Ovary (tissue), 9 donors: Measurements from ENCODE around the gene PSG7. TPM values are rescaled to one million over a fixed set of nuclear protein-coding genes. Genes with fewer than 3 reads are reported as not detected.
"Not testable (repeated sequence)": the region's sequence is repeated elsewhere in the genome, so short reads cannot be mapped to it uniquely, and the experiment has no call there.

Experiments
- DNase-seq, 5 donors: peaks; one replicate each; pipeline ENCODE4 v3.0.0-alpha.2; 2019 to 2020
- H3K27ac ChIP-seq, 2 donors: fragments of 200-600 bp; one replicate each; pipeline versions ENCODE4 v1.5.1 to v1.8.0; 2019 to 2022
- H3K27me3 ChIP-seq: fragments of 200-600 bp; one replicate; pipeline ENCODE4 v1.8.0; 2022
- H3K36me3 ChIP-seq: fragments of 200-600 bp; sonication (generic); one replicate; pipeline ENCODE4 v1.5.1; 2019
- H3K4me1 ChIP-seq: one replicate; pipeline ENCODE4 v1.8.1; 2013; ENCODE audit warnings: mild to moderate bottlenecking, moderate library complexity; ENCODE audit not compliant: insufficient read depth
- H3K4me3 ChIP-seq: fragments of 200-600 bp; sonication (generic); one replicate; pipeline ENCODE4 v1.5.1; 2017
- H3K9me3 ChIP-seq, 2 donors: fragments of 200-600 bp in 1 of 2; sonication (generic) in 1 of 2; one replicate each; pipeline versions ENCODE4 v1.5.1 to v1.8.1; 2013 to 2019; ENCODE audit warnings: mild to moderate bottlenecking in 1 of 2, moderate library complexity in 1 of 2
- CTCF ChIP-seq, 3 donors: fragments of 450-650 bp in 2 of 3; fragments of 200-600 bp in 1 of 3; IDR thresholded peaks; one replicate each; pipeline versions ENCODE4 v1.5.1 to v1.8.0; 2016 to 2022; ENCODE audit warnings: antibody characterized with exemption in 3 of 3, mild to moderate bottlenecking in 1 of 3
- EP300 ChIP-seq: sonication (generic); formaldehyde crosslinking; IDR thresholded peaks from one replicate; pipeline ENCODE4 v1.6.1; 2017; ENCODE audit warnings: antibody characterized with exemption
- POLR2A ChIP-seq: fragments of 450-650 bp; IDR thresholded peaks from one replicate; pipeline ENCODE4 v1.6.1; 2017; ENCODE audit warnings: antibody characterized with exemption, mild to moderate bottlenecking, moderate library complexity
- WGBS, 3 donors: extraction: QIAGEN DNeasy Blood & Tissue Kit in 1 of 3; methylation state at CpG; one replicate each; pipeline versions ENCODE4 v1.1.5 to v1.1.7; 2013 to 2017; 5-methylcytosine and 5-hydroxymethylcytosine counted together
- intact Hi-C, 4 donors: fragments of 100-400 bp; cut with DNase I; formaldehyde crosslinking; loops; one replicate each; pipeline versions ENCODE4 v1.11.0 to v1.15.1; 2022 to 2023
- polyA plus RNA-seq, 2 donors: library from polyadenylated mRNA; stranded (reverse); fragments of 200-250 nt in 1 of 2; fragments of 350-450 nt in 1 of 2; fragmentation: Illumina TruSeq in 1 of 2; extraction: RNeasy Lipid Tissue Mini Kit (QIAGEN cat#74804) in 1 of 2; gene quantifications; one replicate each; pipeline ENCODE4 v1.2.3, GENCODE V29; 2013 to 2014
- total RNA-seq, 7 donors: library from RNA; depleted of rRNA in 2 of 7; stranded (reverse); fragments of >200 nt in 2 of 7; fragmentation: NEBNext Ultra II Directional in 3 of 7; extraction: Animal tissue kit (Norgen Biotek cat#: 25700) in 3 of 7; gene quantifications; one replicate each; pipeline versions ENCODE4 v1.1.0 to v1.2.4, GENCODE V29; 2016 to 2023
- donor health status: DM: no; HTN: no; CAD: no; lungs with moderate emphysema.
- donor health status: DM: no; HTN: no; CAD: no.
- donor health status: Bipolar disorder and iron deficiency.
- donor health status: DM: yes; HTN: yes; CAD: no.
- donor health status: DM: no; HTN: no; CAD: no.
- donor health status: DM: yes; HTN: yes; CAD: no.

The PSG7 gene
- total and polyA plus RNA-seq, 9 donors: 0.13 TPM; not detected in 8

- 41 to 50% (median 43%) methylated on average over 2 of the region's 2 CpGs for WGBS, 3 donors
- no peaks in the 10 kb centered on the region for H3K36me3 ChIP-seq
- no peak for DNase-seq
- no peak for TF ChIP-seq POLR2A
- TF ChIP-seq CTCF (IDR thresholded peaks at IDR 0.05): no peak
- no peak for TF ChIP-seq EP300
- intact Hi-C loops: no loop called here
- no peaks in the 10 kb centered on the region for H3K4me1 ChIP-seq
- H3K9me3 ChIP-seq: no peaks in the 10 kb centered on the region
- H3K4me3 ChIP-seq: no peak overlapping the region
- no peak overlapping the region for H3K27ac ChIP-seq
- H3K27me3 ChIP-seq: no peaks in the 10 kb centered on the region
Observed at GRCh38 chr19:42926781-42927180, 10.2 kb downstream of the PSG7 start.

- H3K4me3 ChIP-seq, H3K4me1 ChIP-seq, DNase-seq, H3K9me3 ChIP-seq, intact Hi-C loops, H3K36me3 ChIP-seq, H3K27ac ChIP-seq, H3K27me3 ChIP-seq: not testable (repeated sequence)
- WGBS, 3 donors: 30 to 36% (median 35%) methylated on average over 9 of the region's 9 CpGs
Observed at GRCh38 chr19:42923106-42923505, 13.9 kb downstream of the PSG7 start.

DNA sequence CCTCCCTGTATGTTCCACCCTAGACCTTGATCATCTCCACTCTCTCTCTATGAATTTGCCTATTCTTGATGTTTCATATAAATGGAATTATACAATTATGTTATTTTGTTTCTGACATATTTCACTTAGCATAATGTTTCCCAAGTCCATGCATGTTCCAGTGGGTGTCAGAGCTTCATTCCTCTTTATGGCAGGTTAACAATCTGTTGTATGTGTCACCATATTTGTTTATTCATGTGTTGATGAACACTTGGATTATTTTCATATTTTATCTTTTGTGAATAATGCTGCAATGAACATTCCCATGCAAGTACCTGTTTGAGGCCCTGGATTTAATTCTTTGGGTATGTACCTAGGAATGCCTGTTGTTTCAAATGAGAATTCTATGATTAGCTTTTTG, 16.0 kb downstream of the PSG7 start:
- H3K27me3 ChIP-seq, H3K9me3 ChIP-seq, H3K4me3 ChIP-seq, intact Hi-C loops, H3K4me1 ChIP-seq, H3K27ac ChIP-seq, H3K36me3 ChIP-seq, DNase-seq: not testable (repeated sequence)

- Histone ChIP-seq H3K9me3 (no peaks in the 10 kb centered on the region), H3K4me3 (no peak overlapping the region), H3K27me3 (no peaks in the 10 kb centered on the region), H3K4me1 (no peaks in the 10 kb centered on the region), H3K27ac (no peak overlapping the region), H3K36me3 (no peaks in the 10 kb centered on the region)
- intact Hi-C loops: no loop called here
- WGBS, 3 donors: 12 to 20% (median 15%) methylated on average over 3 of the region's 3 CpGs
- no peak for TF ChIP-seq EP300
- no peak for TF ChIP-seq POLR2A
- TF ChIP-seq CTCF (IDR thresholded peaks at IDR 0.05): no peak
- DNase-seq: no peak
Observed at GRCh38 chr19:42919757-42920079, 17.3 kb downstream of the PSG7 start.

DNA sequence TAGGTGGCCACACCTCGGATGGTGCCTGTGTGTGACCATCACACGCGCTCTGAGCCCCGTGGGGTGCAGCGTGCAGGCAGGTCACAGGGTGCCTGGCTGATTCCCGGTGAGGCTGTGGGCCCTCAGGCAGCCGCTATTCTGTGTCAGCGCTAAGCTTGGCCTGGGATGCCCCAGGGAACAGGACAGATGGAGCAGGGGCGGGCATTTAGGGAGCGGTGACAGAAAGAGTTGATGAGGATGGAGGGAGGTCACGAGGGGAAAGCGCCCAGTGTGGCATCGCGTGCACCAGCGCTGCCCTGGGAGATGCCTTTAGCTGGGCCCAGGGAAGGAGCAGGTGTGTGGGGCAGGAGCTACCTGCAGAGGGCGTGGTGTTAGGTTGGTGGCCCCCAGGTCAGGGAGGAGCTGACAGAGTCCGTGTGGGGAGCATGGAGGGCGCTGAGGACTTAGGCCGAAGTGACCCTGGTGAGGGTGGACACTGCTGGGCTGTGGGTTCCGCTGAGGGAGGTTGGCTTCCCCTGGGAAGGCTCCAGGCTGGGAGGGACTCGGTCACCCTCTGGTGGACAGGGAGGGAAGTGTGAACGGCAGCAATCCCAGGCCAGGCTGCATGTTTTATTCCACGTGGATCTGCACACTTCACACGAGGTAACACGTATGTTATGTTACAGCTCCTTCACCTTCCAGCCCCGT, 17.8 kb downstream of the PSG7 start:
- H3K9me3 ChIP-seq, H3K36me3 ChIP-seq, H3K4me3 ChIP-seq, intact Hi-C loops, DNase-seq, H3K4me1 ChIP-seq, H3K27ac ChIP-seq, H3K27me3 ChIP-seq: not testable (repeated sequence)
- 70 to 74% (median 73%) methylated on average over 22 to 26 of the region's 26 CpGs for WGBS, 3 donors

DNA sequence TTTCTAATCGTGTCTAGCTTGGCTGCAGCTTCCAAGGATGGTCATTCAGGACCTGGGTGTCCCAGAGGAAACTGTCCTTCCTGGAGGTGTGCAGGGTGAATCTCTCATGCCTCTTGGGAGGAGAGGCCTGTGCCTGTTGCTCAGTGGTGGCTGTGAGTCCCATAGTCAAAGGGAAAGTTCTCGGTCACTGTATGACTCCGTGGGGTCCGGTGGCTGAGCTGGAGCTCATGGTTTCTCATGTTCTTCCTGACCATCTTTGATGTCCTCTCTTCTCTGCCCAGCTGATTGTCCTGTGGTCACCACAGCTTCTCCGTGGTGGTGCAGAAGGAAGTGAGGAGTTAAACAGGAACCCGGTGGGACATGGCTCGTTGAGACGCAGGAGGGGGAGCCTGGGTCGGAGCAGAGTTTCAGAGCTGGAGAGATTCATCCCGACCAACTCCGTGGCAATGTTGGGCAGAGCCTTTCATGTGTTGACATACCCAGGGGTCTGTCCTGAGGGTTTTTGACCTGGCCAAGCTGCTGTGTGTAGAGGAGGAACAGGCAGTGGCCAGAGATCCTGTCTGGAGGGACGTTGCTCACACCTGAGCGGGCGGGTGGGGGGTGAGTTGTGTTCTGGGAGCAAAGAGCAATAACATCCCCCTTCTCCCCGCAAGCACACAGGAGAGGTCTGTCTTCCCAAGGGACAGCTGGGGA, 18.5 kb downstream of the PSG7 start:
- WGBS, 3 donors: 78 to 89% (median 85%) methylated on average over 15 of the region's 15 CpGs
- H3K4me1 ChIP-seq, H3K9me3 ChIP-seq, H3K27ac ChIP-seq, DNase-seq, H3K27me3 ChIP-seq, H3K4me3 ChIP-seq, intact Hi-C loops, H3K36me3 ChIP-seq: not testable (repeated sequence)

- H3K27ac ChIP-seq, intact Hi-C loops, H3K4me3 ChIP-seq, H3K9me3 ChIP-seq, DNase-seq, H3K27me3 ChIP-seq, H3K36me3 ChIP-seq, H3K4me1 ChIP-seq: not testable (repeated sequence)
- WGBS, 3 donors: 32 to 71% (median 67%) methylated on average over 1 of the region's 1 CpG
Observed at GRCh38 chr19:42917634-42918033, 19.4 kb downstream of the PSG7 start, which contains the start of gene PSG6. TSS of gene PSG6 (minus strand) at chr19:42917894. CDS start at chr19:42917792, 102 bp downstream.

- H3K4me3 ChIP-seq, intact Hi-C loops: not testable (repeated sequence)
- 80 to 91% (median 89%) methylated on average over 1 of the region's 1 CpG for WGBS, 3 donors
Observed at GRCh38 chr19:42916931-42917330, 20.1 kb downstream of the PSG7 start.

GRCh38 chr19:42913516-42913915, 23.5 kb downstream of the PSG7 start:
- H3K4me3 ChIP-seq: not testable (repeated sequence)

More at GRCh38 chr19:42916931-42917330, 20.1 kb downstream of the PSG7 start:
- not testable (repeated sequence) for H3K27ac ChIP-seq, H3K27me3 ChIP-seq, H3K9me3 ChIP-seq, H3K36me3 ChIP-seq, DNase-seq, H3K4me1 ChIP-seq

DNA sequence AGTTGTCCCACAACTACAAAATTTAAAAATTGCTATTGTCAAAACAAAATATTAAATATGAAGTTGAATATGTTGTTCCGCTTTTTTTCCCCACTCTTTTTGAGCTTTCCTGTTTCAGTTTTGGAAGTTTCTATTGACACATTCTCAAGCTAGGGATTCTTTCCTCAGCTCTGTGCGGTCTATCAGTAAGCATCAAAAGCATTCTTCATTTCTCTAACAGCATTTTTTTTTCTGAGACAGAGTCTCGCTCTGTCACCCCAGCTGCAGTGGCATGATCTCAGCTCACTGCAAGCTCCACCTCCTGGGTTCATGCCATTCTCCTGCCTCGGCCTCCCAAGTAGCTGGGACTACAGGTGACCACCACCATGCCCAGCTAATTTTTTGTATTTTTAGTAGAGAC, 24.1 kb downstream of the PSG7 start:
- H3K27ac ChIP-seq, H3K4me1 ChIP-seq, intact Hi-C loops, DNase-seq, H3K4me3 ChIP-seq, H3K36me3 ChIP-seq, H3K9me3 ChIP-seq, H3K27me3 ChIP-seq: not testable (repeated sequence)
- 80 to 89% (median 82%) methylated on average over 4 of the region's 4 CpGs for WGBS, 3 donors

More at GRCh38 chr19:42913516-42913915, 23.5 kb downstream of the PSG7 start:
- H3K9me3 ChIP-seq, H3K36me3 ChIP-seq, H3K4me1 ChIP-seq, DNase-seq, H3K27ac ChIP-seq, intact Hi-C loops, H3K27me3 ChIP-seq: not testable (repeated sequence)
- 75 to 82% (median 79%) methylated on average over 5 of the region's 5 CpGs for WGBS, 3 donors
